ENCODE results near the gene CFAP119.

DNA sequence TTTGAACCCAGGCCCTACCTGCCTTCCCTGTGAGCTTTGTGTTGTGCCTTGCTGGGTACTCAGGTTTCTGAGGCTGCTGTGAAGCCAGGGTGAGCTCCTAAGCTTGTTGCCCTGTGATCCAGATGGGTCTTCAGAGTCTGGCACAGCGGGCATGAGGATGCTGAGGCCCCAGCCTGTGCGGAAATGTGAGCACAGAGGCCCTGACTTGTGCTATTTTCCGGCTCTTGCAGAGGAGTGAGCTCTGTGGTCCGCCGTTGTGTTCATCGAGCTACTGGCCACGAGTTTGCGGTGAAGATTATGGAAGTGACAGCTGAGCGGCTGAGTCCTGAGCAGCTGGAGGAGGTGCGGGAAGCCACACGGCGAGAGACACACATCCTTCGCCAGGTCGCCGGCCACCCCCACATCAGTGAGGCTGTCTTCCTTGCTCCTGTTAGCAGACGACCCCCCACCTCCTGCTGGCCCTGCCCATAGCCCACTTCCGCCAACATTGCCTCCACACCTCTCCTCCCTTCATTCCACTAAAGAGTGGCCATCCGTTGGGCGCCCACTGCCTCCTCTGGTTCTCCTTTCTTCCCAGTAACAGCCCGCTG, 10.9 kb downstream of the CFAP119 start:
- TF ChIP-seq, protein P1, sequence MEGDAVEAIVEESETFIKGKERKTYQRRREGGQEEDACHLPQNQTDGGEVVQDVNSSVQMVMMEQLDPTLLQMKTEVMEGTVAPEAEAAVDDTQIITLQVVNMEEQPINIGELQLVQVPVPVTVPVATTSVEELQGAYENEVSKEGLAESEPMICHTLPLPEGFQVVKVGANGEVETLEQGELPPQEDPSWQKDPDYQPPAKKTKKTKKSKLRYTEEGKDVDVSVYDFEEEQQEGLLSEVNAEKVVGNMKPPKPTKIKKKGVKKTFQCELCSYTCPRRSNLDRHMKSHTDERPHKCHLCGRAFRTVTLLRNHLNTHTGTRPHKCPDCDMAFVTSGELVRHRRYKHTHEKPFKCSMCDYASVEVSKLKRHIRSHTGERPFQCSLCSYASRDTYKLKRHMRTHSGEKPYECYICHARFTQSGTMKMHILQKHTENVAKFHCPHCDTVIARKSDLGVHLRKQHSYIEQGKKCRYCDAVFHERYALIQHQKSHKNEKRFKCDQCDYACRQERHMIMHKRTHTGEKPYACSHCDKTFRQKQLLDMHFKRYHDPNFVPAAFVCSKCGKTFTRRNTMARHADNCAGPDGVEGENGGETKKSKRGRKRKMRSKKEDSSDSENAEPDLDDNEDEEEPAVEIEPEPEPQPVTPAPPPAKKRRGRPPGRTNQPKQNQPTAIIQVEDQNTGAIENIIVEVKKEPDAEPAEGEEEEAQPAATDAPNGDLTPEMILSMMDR (IDR thresholded peaks at IDR 0.05; ENCODE audit: extremely low read depth in 1 of 2, insufficient read depth in 1 of 2, low read depth in 1 of 2, low read length in 2 of 2) = no peak
- TF ChIP-seq POLR2A (IDR thresholded peaks at IDR 0.05; ENCODE audit: low read depth, low read length) (no peak), FOS (IDR thresholded peaks at IDR 0.05; ENCODE audit: borderline replicate concordance, insufficient read depth, low read length) (no peak), JUN (IDR thresholded peaks at IDR 0.05; ENCODE audit: borderline replicate concordance, insufficient read depth, insufficient read length, low read depth) (no peak), POLR2AphosphoS5 (IDR thresholded peaks at IDR 0.05; ENCODE audit: insufficient read depth, low read depth, low read length) (no peak)

Measured in endothelial cell of umbilical vein (primary cell).